Measurements from ENCODE around the gene NIM1K.
"Not testable (repeated sequence)": the region's sequence is repeated elsewhere in the genome, so short reads cannot be mapped to it uniquely, and the experiment has no call there.

Gene NIM1K

GRCh38 chr5:43314724-43315123 lies 122.7 kb downstream of the NIM1K start:
- no peak for DNase-seq (ENCODE audit: low spot score)

GRCh38 chr5:43315263-43315662 lies 123.2 kb downstream of the NIM1K start:
- no peak for DNase-seq (ENCODE audit: low spot score)

GRCh38 chr5:43315682-43316081 lies 123.7 kb downstream of the NIM1K start:
- no peak for DNase-seq (ENCODE audit: low spot score)

- DNase-seq (ENCODE audit: low spot score): no peak
These were observed 124.4 kb downstream of the NIM1K start for GRCh38 chr5:43316421-43316820.

GRCh38 chr5:43320846-43321245 lies 128.8 kb downstream of the NIM1K start:
- no peak for DNase-seq (ENCODE audit: low spot score)

GRCh38 chr5:43323488-43323887 lies 131.5 kb downstream of the NIM1K start:
- DNase-seq (ENCODE audit: low spot score): not testable (repeated sequence)

- DNase-seq (ENCODE audit: low spot score): not testable (repeated sequence)
These were observed 133.6 kb downstream of the NIM1K start for GRCh38 chr5:43325624-43326023.

Data from left forelimb (tissue), 1 donor.